T-cell (primary cell): ENCODE results near the gene NCAM1. TPM values are rescaled to one million over a fixed set of nuclear protein-coding genes. Genes with fewer than 3 reads are reported as not detected.

Source experiments
- ATAC-seq, 4 experiments: fragments of 200-7000 bp in 3 of 4; fragments of 150-1000 bp in 1 of 4; cut with Tn5 transposase; replicated peaks in 1 of 4; 1 replicate in 3 of 4; 2 replicates in 1 of 4; pipeline ENCODE4 v1.10.0; 2021; ENCODE audit warnings: moderate library complexity in 3 of 4, mild to moderate bottlenecking in 2 of 4, moderate number of reproducible peaks in 1 of 4
- CTCF ChIA-PET, 2 donors: fragments of 300-600 bp; sonication (Branson Sonifier 250); formaldehyde crosslinking; loops; one replicate each; lab custom pipeline; 2022; ENCODE audit warnings: antibody characterized with exemption in 2 of 2; lab: Charles Lee
- POLR2A ChIA-PET, 2 donors: fragments of 300-600 bp; sonication (Branson Sonifier 250); formaldehyde crosslinking; loops; one replicate each; lab custom pipeline; 2022; ENCODE audit warnings: antibody characterized with exemption in 2 of 2; lab: Charles Lee
- DNase-seq, 35 experiments: peaks; one replicate each; pipeline versions ENCODE4 v3.0.0 to v3.0.0-alpha.2; 2013 to 2023
- H3K27ac ChIP-seq: one replicate; pipeline ENCODE4 v1.5.1; 2013; ENCODE audit warnings: low read length
- H3K27me3 ChIP-seq, 2 experiments: replicated peaks in 1 of 2; 1 replicate in 1 of 2; 2 replicates in 1 of 2; pipeline versions ENCODE4 v1.6.1 to v1.7.0; 2013; ENCODE audit warnings: low read length in 1 of 2, mixed read lengths in 1 of 2; ENCODE audit not compliant: control insufficient read depth in 2 of 2, insufficient read depth in 2 of 2; ENCODE audit errors: extremely low read depth in 1 of 2
- H3K36me3 ChIP-seq, 2 donors: 1 replicate in 1 of 2; 2 replicates in 1 of 2; pipeline versions ENCODE4 v1.6.1 to v1.7.0; 2013; ENCODE audit warnings: low read length in 1 of 2; ENCODE audit not compliant: control insufficient read depth in 2 of 2, insufficient read depth in 1 of 2; ENCODE audit errors: extremely low read depth in 1 of 2
- H3K4me1 ChIP-seq, 2 experiments: 1 replicate in 1 of 2; 2 replicates in 1 of 2; pipeline versions ENCODE4 v1.6.1 to v1.7.0; 2013; ENCODE audit warnings: low read length in 2 of 2, mixed read lengths in 1 of 2; ENCODE audit not compliant: insufficient read depth in 2 of 2, control insufficient read depth in 1 of 2; ENCODE audit errors: extremely low read depth in 1 of 2
- H3K4me3 ChIP-seq, 2 donors: 1 replicate in 1 of 2; 2 replicates in 1 of 2; pipeline versions ENCODE4 v1.5.1 to v1.7.0; 2013; ENCODE audit warnings: mild to moderate bottlenecking in 2 of 2, low read length in 1 of 2, moderate library complexity in 1 of 2; ENCODE audit not compliant: control insufficient read depth in 1 of 2; ENCODE audit errors: extremely low read depth in 1 of 2
- H3K9me3 ChIP-seq: 2 replicates; pipeline ENCODE4 v1.7.0; 2013
- H3K27ac Mint-ChIP-seq, 2 donors: one replicate each; pipeline ENCODE4 v1.8.0; 2020 to 2021; ENCODE audit warnings: mild to moderate bottlenecking in 2 of 2, mixed read lengths in 2 of 2
- H3K27me3 Mint-ChIP-seq, 2 donors: one replicate each; pipeline ENCODE4 v1.8.0; 2021 to 2022; ENCODE audit warnings: mixed read lengths in 2 of 2
- H3K36me3 Mint-ChIP-seq: one replicate; pipeline ENCODE4 v1.8.0; 2021; ENCODE audit warnings: mixed read lengths
- H3K4me1 Mint-ChIP-seq, 3 donors: one replicate each; pipeline ENCODE4 v1.8.0; 2020 to 2022; ENCODE audit warnings: mixed read lengths in 3 of 3, mild to moderate bottlenecking in 1 of 3
- H3K4me3 Mint-ChIP-seq, 3 donors: one replicate each; pipeline ENCODE4 v1.8.0; 2020 to 2022; ENCODE audit warnings: mild to moderate bottlenecking in 3 of 3, mixed read lengths in 3 of 3, moderate library complexity in 3 of 3
- H3K9me3 Mint-ChIP-seq, 3 donors: one replicate each; pipeline ENCODE4 v1.8.0; 2020 to 2022; ENCODE audit warnings: mixed read lengths in 3 of 3
- WGBS: methylation state at CpG from one replicate; pipeline ENCODE4 v1.1.5; 2013; ENCODE audit warnings: missing lambda C conversion rate; ENCODE audit not compliant: insufficient coverage; 5-methylcytosine and 5-hydroxymethylcytosine counted together
- total RNA-seq, 35 experiments: library from RNA in 6 of 35; stranded (reverse) in 6 of 35; fragments of 120-200 nt in 1 of 35; gene quantifications; one replicate each; pipeline versions ENCODE4 v1.2.1 to v1.2.4 and lab custom pipeline; 2013 to 2026

Gene NCAM1
- total RNA-seq, 5 donors from 2014 or later (not counting 1 experiment from before 2014, with no cell fraction given), result 0.90 to 1.8 (median 1.1) TPM

DNA sequence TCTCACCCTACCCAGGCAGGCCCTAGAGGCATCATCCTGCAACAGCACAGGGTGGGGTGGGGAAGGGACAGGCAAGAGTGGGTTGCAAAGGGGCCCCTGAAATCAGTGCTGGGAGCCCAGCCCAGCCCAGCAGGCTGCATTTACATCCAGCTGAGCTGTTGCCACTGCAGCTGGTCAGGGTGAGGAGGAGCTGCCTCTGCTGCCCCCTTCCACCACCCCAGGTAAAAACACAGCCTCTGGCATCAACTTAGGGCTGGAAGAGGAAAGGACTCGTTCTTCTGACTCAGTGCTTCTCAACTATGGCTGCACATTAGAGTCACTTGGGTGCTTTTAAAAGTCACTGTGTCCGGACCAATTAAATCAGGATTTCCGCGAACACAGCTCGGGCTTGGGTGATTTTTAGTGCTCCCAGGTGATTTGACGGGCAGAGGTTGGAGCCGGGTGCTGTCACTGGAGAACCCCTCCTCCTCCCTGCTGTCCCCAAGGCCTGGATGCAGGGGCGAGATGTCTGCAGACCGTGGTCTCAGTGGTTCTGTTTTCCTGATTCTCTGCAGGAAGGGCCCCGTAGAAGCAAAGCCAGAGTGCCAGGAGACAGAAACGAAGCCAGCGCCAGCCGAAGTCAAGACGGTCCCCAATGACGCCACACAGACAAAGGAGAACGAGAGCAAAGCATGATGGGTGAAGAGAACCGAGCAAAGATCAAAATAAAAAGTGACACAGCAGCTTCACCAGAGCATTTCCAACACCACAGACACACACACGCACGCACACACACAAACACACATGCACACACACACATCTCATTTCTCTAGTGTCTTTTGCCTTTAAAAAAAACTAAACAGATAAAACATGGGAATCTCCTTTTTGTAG, 313.7 kb downstream of the NCAM1 start:
- H3K36me3 Mint-ChIP-seq, result no peaks in the 10 kb centered on the region
- Histone ChIP-seq H3K27ac (no peak overlapping the region), H3K4me1 (no peaks in the 10 kb centered on the region), H3K36me3 (no peaks in the 10 kb centered on the region), H3K4me3 (no peak overlapping the region), H3K27me3 (peaks cover 0 to 12% of the 10 kb centered on the region in 2 experiments), H3K9me3 (no peaks in the 10 kb centered on the region)
- no peaks in the 10 kb centered on the region for H3K9me3 Mint-ChIP-seq
- H3K4me3 Mint-ChIP-seq, result no peak overlapping the region
- H3K27me3 Mint-ChIP-seq, result peaks cover 3 to 12% of the 10 kb centered on the region in 2 donors
- H3K27ac Mint-ChIP-seq, result no peak overlapping the region
- ChIA-PET POLR2A (no interaction called here), CTCF (interaction anchor here in 1 of 2 donors (1.2 to 1.3 kb wide), 2 partner anchors 10 to 15 kb away, joined by 3 to 4 read pairs; no protein-coding TSS in a partner anchor)
- WGBS, result 81% methylated on average over 16 of the region's 19 CpGs
- no peak for DNase-seq
- no peak for ATAC-seq
- no peaks in the 10 kb centered on the region for H3K4me1 Mint-ChIP-seq

DNA sequence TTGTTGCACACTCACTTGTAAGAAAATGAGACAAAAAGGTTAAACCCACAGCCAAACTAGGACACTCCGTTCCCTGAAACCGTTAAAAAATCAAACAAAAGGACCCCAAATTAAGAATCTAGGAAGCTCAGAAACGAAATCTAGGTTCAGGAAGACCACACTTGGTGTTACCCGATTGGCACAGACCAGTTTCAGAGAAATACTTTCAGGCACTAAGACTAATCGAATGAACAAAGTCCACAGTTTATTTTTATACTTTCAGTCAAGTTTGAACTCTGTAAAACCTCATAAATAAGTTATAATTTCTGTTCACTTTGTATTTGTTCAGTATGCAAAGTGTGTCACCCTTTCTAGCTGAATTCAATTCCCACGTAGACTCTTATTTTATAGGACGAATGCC, 314.4 kb downstream of the NCAM1 start:
- CTCF ChIA-PET, result interaction anchor here in 1 of 2 donors (1.3 kb wide), 1 partner anchor 14 kb away, joined by 3 read pairs; no protein-coding TSS in a partner anchor
- DNase-seq, result no peak

DNA sequence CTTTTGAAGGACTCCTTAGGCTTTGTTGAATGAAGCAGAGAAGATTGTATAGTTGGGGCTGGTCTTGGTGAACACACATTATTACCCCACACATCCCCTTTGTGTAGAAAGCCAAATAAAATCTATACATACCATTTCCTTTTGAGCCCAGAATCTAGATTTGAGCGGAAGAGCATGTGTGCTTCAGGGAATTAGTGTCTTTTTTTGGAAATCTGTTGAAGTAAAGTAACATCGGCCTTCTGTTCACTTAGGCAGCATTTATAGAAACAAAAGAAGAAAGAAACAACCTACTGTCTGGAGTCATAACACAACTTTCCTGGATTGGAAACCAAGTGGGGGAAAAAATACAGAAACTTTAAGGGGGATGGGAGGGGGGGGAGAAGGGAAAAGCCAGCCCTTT, 315.2 kb downstream of the NCAM1 start:
- H3K4me3 ChIP-seq, result no peak overlapping the region
- no peak overlapping the region for H3K27ac Mint-ChIP-seq
- H3K9me3 Mint-ChIP-seq, result no peaks in the 10 kb centered on the region
- H3K4me3 Mint-ChIP-seq, result no peak overlapping the region
- no CpG with 5 or more reads among the region's 2 CpGs for WGBS
- H3K27me3 ChIP-seq, result peaks cover 0 to 9% of the 10 kb centered on the region in 2 experiments
- H3K27me3 Mint-ChIP-seq, result peaks cover 0 to 3% of the 10 kb centered on the region in 2 donors
- ATAC-seq (no peak), DNase-seq (no peak)
- no peak overlapping the region for H3K27ac ChIP-seq
- ChIA-PET POLR2A (no interaction called here), CTCF (interaction anchor here in 1 of 2 donors (0.7 to 1.3 kb wide), 2 partner anchors 13 to 18 kb away, joined by 3 read pairs; no protein-coding TSS in a partner anchor)
- H3K9me3 ChIP-seq, result no peaks in the 10 kb centered on the region
- H3K4me1 ChIP-seq, result no peaks in the 10 kb centered on the region
- no peaks in the 10 kb centered on the region for H3K36me3 Mint-ChIP-seq
- no peaks in the 10 kb centered on the region for H3K36me3 ChIP-seq
- H3K4me1 Mint-ChIP-seq, result no peaks in the 10 kb centered on the region

More for the DNA sequence above, 314.4 kb downstream of the NCAM1 start:
- no peak overlapping the region for H3K27ac Mint-ChIP-seq
- H3K27me3 Mint-ChIP-seq, result peaks cover 0 to 7% of the 10 kb centered on the region in 2 donors
- Histone ChIP-seq H3K36me3 (no peaks in the 10 kb centered on the region), H3K4me1 (no peaks in the 10 kb centered on the region), H3K27ac (no peak overlapping the region), H3K4me3 (no peak overlapping the region), H3K27me3 (peaks cover 0 to 9% of the 10 kb centered on the region in 2 experiments), H3K9me3 (no peaks in the 10 kb centered on the region)
- H3K4me1 Mint-ChIP-seq, result no peaks in the 10 kb centered on the region
- no peak for ATAC-seq
- H3K36me3 Mint-ChIP-seq, result no peaks in the 10 kb centered on the region
- WGBS, result 73% methylated on average over 4 of the region's 7 CpGs
- H3K9me3 Mint-ChIP-seq, result no peaks in the 10 kb centered on the region
- no peak overlapping the region for H3K4me3 Mint-ChIP-seq
- POLR2A ChIA-PET, result no interaction called here

DNA sequence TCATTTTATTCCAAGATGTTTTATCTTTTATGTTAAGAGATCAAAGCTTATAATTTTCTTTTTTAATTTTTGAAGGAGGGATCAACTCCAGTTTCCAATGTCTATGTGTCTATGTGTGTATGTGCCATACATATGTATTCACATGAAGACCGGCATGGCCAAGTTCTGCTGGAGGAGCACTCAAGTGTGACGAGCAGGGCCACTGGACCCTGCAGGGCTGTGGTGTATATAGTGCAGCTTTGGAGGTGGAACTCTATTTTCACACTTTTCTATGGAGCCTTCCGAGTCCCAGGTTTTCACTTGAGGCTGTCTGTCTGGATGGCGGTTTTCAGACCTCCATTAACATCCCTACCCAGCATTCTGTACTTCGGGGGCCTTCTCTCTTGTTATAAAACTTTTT, 316.7 kb downstream of the NCAM1 start:
- no peak for ATAC-seq
- Mint-ChIP-seq H3K9me3 (no peaks in the 10 kb centered on the region), H3K27me3 (peaks cover 0 to under 1% of the 10 kb centered on the region in 2 donors), H3K4me1 (no peaks in the 10 kb centered on the region), H3K4me3 (no peak overlapping the region), H3K36me3 (no peaks in the 10 kb centered on the region), H3K27ac (no peak overlapping the region)
- Histone ChIP-seq H3K27me3 (peaks cover 0 to 6% of the 10 kb centered on the region in 2 experiments), H3K4me3 (no peak overlapping the region), H3K4me1 (no peaks in the 10 kb centered on the region), H3K36me3 (no peaks in the 10 kb centered on the region), H3K9me3 (no peaks in the 10 kb centered on the region), H3K27ac (no peak overlapping the region)
- CTCF ChIA-PET, result no interaction called here
- POLR2A ChIA-PET, result no interaction called here
- DNase-seq, result no peak
- WGBS, result no CpG with 5 or more reads among the region's 5 CpGs

DNA sequence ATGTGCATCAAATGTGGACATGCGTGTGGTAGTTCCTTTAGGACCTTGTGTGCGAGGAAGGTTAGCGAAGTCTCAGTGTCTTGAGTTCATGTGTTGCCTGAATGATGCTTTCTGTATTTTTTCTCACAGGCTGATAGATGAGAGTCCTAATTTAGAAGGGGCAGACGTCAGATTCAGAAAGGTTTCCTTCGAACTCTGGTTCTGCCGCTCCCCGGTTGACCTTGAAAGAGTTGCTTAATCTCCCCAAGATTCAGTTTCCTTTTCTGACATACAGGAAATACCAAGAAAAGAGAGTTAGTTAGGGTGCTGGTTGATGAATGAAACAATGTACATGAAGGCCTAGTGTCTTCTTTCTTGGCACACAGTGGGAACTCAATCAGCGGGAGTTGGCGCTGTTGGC, 317.3 kb downstream of the NCAM1 start:
- H3K27me3 Mint-ChIP-seq, result no peaks in the 10 kb centered on the region
- no peak for ATAC-seq
- no peak overlapping the region for H3K27ac Mint-ChIP-seq
- POLR2A ChIA-PET, result no interaction called here
- no peak overlapping the region for H3K27ac ChIP-seq
- H3K4me1 Mint-ChIP-seq, result no peaks in the 10 kb centered on the region
- H3K4me3 ChIP-seq, result no peak overlapping the region
- H3K4me1 ChIP-seq, result no peaks in the 10 kb centered on the region
- no peaks in the 10 kb centered on the region for H3K9me3 Mint-ChIP-seq
- H3K9me3 ChIP-seq, result no peaks in the 10 kb centered on the region
- WGBS, result 100% methylated on average over 5 of the region's 9 CpGs
- no peaks in the 10 kb centered on the region for H3K36me3 ChIP-seq
- H3K27me3 ChIP-seq, result peaks cover 0 to 6% of the 10 kb centered on the region in 2 experiments
- CTCF ChIA-PET, result no interaction called here
- H3K4me3 Mint-ChIP-seq, result no peak overlapping the region
- no peaks in the 10 kb centered on the region for H3K36me3 Mint-ChIP-seq
- no peak for DNase-seq

DNA sequence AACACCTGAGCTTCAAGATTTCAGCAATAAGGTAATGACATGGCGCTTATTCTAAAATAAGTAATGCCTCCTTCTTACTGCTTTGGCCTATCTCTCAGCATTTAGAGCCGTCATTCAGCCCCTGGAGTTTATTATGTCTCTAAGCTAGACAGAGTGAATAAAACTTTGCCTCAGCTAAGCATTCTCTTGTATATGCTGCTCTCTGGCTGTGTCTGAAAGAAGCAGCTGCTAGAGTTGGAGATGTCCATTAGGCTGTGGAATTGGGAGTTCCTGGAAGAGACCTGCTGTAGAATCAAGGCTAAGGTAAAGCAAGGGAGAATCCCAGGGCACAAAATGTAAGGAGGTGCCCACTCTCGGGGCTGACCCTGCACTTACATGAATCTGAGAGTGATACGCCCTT, 317.7 kb downstream of the NCAM1 start:
- no peaks in the 10 kb centered on the region for H3K4me1 ChIP-seq
- ATAC-seq (no peak), DNase-seq (no peak)
- WGBS, result no CpG with 5 or more reads among the region's 4 CpGs
- H3K36me3 Mint-ChIP-seq, result no peaks in the 10 kb centered on the region
- no peaks in the 10 kb centered on the region for H3K9me3 ChIP-seq
- H3K27me3 Mint-ChIP-seq, result no peaks in the 10 kb centered on the region
- H3K27ac ChIP-seq, result no peak overlapping the region
- no peaks in the 10 kb centered on the region for H3K9me3 Mint-ChIP-seq
- H3K27me3 ChIP-seq, result peaks cover 0 to 6% of the 10 kb centered on the region in 2 experiments
- ChIA-PET POLR2A (no interaction called here), CTCF (no interaction called here)
- H3K4me3 Mint-ChIP-seq, result no peak overlapping the region
- H3K36me3 ChIP-seq, result no peaks in the 10 kb centered on the region
- H3K4me1 Mint-ChIP-seq, result no peaks in the 10 kb centered on the region
- H3K27ac Mint-ChIP-seq, result no peak overlapping the region
- H3K4me3 ChIP-seq, result no peak overlapping the region
